NCI-H1105 (cell line): ENCODE data around the gene ARHGAP29.
A peak's percentile ranks its signal among the peaks of the same experiment; 100 is the strongest.

Experiments
- DNase-seq: peaks from one replicate; lab custom pipeline; 2025; lab: John Stamatoyannopoulos, UW

The ARHGAP29 gene

GRCh38 chr1:94237291-94238226 is at the start of gene ARHGAP29:
ARHGAP29 (minus strand) TSS chr1:94237584; CDS start chr1:94231611, 5,973 bp downstream.
- peak; percentile 85 for DNase-seq

GRCh38 chr1:94286864-94287437 is 49.6 kb upstream of the ARHGAP29 start:
- no peak for DNase-seq

- no peak for DNase-seq
Observed at GRCh38 chr1:94285031-94285654, 47.8 kb upstream of the ARHGAP29 start.

- DNase-seq, result no peak
Observed at GRCh38 chr1:94284476-94284875, 47.1 kb upstream of the ARHGAP29 start.

- DNase-seq, result no peak
Observed at GRCh38 chr1:94283462-94283861, 46.1 kb upstream of the ARHGAP29 start.

- no peak for DNase-seq
Observed at GRCh38 chr1:94282143-94282711, 44.8 kb upstream of the ARHGAP29 start.

GRCh38 chr1:94281361-94282142 is 44.2 kb upstream of the ARHGAP29 start:
- DNase-seq, result no peak

- no peak for DNase-seq
Observed at GRCh38 chr1:94280541-94280940, 43.2 kb upstream of the ARHGAP29 start.

GRCh38 chr1:94279462-94279861 is 42.1 kb upstream of the ARHGAP29 start:
- no peak for DNase-seq

GRCh38 chr1:94279038-94279437 is 41.7 kb upstream of the ARHGAP29 start:
- DNase-seq, result no peak

- no peak for DNase-seq
Observed at GRCh38 chr1:94276988-94277434, 39.6 kb upstream of the ARHGAP29 start.

GRCh38 chr1:94275083-94275482 is 37.7 kb upstream of the ARHGAP29 start:
- no peak for DNase-seq

GRCh38 chr1:94274561-94274960 is 37.2 kb upstream of the ARHGAP29 start:
- DNase-seq, result no peak

GRCh38 chr1:94273111-94273510 is 35.7 kb upstream of the ARHGAP29 start:
- DNase-seq, result no peak

- DNase-seq, result no peak
Observed at GRCh38 chr1:94272388-94272787, 35.0 kb upstream of the ARHGAP29 start.

GRCh38 chr1:94271373-94271772 is 34.0 kb upstream of the ARHGAP29 start:
- DNase-seq, result no peak

- DNase-seq, result no peak
Observed at GRCh38 chr1:94270801-94271203, 33.4 kb upstream of the ARHGAP29 start.

- DNase-seq, result no peak
Observed at GRCh38 chr1:94269921-94270320, 32.5 kb upstream of the ARHGAP29 start.

GRCh38 chr1:94265906-94266305 is 28.5 kb upstream of the ARHGAP29 start:
- no peak for DNase-seq

- DNase-seq, result no peak
Observed at GRCh38 chr1:94265011-94265422, 27.6 kb upstream of the ARHGAP29 start.

GRCh38 chr1:94260635-94261387 is 23.4 kb upstream of the ARHGAP29 start:
- DNase-seq, result no peak
